Measurements from ENCODE around the gene CHMP4B.
A peak's percentile ranks its signal among the peaks of the same experiment; 100 is the strongest.

CHMP4B gene

DNA sequence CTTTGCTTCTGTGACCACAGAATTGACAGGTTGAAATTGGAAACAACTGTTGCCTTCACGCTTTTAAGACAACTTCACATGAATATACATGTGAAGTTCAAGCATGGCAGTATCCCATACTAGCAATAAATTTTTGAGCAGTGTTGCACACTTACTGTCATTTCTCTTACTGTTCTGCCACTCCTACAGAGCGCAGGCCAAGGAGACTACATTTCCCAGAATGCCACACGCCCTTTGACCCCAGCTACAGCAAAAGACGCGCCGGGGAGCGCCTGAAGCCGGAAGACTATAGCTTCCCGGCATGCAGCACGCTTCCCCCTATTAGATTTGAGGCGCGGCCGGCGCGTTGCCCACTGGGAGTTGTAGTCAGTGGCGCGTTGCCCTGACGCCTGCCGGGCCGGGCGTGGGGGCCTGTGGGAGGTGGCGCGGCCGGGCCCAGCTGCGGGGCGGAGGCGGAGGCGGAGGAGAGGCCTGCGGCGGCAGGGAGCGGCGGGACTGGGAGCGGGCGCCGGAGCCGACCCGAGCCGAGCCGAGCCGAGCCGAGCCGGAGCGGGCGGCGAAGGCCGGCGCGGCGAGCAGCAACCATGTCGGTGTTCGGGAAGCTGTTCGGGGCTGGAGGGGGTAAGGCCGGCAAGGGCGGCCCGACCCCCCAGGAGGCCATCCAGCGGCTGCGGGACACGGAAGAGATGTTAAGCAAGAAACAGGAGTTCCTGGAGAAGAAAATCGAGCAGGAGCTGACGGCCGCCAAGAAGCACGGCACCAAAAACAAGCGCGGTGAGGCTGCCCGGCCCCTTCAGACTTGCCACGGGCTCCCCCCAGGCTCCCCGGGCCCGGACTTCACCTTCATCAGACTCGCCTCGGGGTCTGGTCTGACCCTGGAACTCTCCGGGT is at the start of gene CHMP4B:
TSS of gene CHMP4B (plus strand) at position 464 of the 891 bp plus-strand sequence. CDS start at position 585, 121 bp downstream.
- FAIRE-seq = peak; percentile 89

DNA sequence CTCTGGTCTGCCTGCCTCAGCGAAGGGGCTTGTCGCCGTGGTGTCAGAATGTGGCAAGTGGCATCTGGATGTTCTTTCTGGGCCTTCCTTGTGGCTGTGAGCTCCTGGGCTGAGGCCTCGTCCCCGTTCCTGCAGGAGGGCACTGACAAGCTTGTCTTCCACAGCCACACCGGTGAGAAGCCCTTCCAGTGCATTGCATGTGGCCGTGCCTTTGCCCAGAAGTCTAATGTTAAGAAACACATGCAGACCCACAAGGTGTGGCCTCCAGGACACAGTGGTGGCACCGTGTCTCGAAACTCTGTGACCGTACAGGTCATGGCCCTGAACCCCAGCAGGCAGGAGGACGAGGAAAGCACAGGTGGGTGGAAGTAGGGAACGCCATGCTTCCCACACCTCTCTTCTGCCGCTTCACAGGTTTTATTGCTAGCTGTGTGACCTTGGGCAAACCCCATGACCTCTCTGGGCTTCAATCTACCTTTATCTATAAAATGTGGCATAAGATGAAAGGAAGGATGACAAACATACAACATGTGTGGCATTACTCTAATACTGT is 49.4 kb upstream of the CHMP4B start:
- no peak for FAIRE-seq

DNA sequence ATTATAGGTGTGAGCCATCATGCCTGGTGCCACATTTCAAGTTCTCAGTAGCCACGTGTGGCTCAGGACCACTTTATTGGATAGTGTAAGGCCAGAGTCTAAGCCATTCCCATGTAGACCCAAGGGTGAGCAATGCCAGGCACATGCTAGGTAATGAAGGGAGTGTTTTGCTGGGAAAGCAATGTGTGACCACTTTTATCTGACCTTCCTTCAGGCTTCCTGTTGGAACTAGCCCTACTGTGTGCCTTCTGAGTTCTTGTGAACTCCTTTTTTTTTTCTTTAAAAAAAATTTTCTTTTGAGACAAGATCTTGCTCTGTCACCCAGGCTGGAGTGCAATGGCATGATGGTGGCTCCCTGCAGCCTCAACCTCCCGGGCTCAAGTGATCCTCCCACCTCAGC is 46.0 kb upstream of the CHMP4B start:
- FAIRE-seq = no peak

DNA sequence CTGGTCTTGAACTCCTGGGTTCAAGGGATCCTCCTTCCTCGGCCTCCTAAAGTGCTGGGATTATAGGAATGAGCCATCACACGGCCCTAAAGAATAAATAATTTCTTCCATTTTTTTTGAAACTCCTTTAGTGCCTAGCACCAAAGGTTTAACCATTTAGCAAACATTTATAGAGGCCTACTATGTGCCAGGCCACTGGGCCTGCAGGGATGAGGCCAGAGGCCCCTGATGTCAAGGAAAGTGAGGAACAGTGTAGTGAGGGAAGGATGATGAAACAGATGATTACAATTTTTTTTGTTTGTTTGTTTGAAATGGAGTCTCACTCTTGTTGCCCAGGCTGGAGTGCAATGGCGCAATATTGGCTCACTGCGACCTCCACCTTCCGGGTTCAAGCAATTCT is 45.6 kb upstream of the CHMP4B start:
- no peak for FAIRE-seq

- FAIRE-seq = no peak
Measured at GRCh38 chr20:33766686-33767085, 44.5 kb upstream of the CHMP4B start.

GRCh38 chr20:33767777-33768138 is 43.4 kb upstream of the CHMP4B start:
- FAIRE-seq = no peak

GRCh38 chr20:33769043-33769442 is 42.1 kb upstream of the CHMP4B start:
- FAIRE-seq = no peak

DNA sequence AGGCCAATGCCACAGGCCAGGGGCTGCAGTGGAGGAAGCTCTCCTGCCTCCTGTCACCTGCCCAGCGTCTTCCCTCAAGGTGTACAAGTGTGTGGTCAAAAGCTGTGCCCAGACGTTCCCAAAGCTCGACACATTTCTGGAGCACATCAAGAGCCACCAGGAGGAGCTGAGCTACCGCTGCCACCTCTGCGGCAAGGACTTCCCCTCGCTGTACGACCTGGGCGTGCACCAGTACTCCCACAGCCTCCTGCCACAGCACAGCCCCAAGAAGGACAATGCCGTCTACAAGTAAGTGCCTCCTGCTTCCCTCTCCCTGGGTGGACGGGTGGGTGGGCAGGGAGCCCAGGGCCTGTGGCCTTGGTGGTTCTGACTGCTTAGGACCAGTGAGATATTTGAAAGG is 41.1 kb upstream of the CHMP4B start:
- FAIRE-seq = no peak

GRCh38 chr20:33771938-33772337 is 39.2 kb upstream of the CHMP4B start:
- no peak for FAIRE-seq

GRCh38 chr20:33772439-33772838 is 38.7 kb upstream of the CHMP4B start:
- no peak for FAIRE-seq

GRCh38 chr20:33773412-33774089 is 37.6 kb upstream of the CHMP4B start:
- no peak for FAIRE-seq

GRCh38 chr20:33777816-33778215 is 33.3 kb upstream of the CHMP4B start:
- FAIRE-seq = no peak

GRCh38 chr20:33781133-33781532 is 30.0 kb upstream of the CHMP4B start:
- no peak for FAIRE-seq

DNA sequence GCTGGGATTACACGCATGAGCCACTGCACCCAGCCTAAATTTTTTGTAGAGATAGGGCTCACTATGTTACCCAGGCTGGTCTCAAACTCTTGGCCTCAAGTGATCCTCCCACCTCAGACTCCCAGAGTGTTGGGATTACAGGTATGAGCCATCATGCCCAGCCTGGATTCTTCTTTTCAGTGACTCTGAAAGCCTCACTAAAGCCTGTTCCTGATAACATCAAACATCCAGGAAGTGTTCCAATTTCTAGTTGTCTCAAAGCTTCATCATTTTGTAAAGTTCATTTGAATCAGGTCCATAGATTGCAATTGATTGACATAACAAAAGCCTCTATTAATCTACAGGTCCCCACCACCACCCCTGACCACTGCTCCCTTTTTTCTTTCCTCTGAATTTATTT is 29.2 kb upstream of the CHMP4B start:
- FAIRE-seq = no peak

- FAIRE-seq = no peak
Measured at GRCh38 chr20:33783256-33783655, 27.9 kb upstream of the CHMP4B start.

- no peak for FAIRE-seq
Measured at GRCh38 chr20:33783818-33784217, 27.3 kb upstream of the CHMP4B start.

- no peak for FAIRE-seq
Measured at GRCh38 chr20:33784225-33784624, 26.9 kb upstream of the CHMP4B start.

- FAIRE-seq = no peak
Measured at GRCh38 chr20:33785503-33785902, 25.6 kb upstream of the CHMP4B start.

DNA sequence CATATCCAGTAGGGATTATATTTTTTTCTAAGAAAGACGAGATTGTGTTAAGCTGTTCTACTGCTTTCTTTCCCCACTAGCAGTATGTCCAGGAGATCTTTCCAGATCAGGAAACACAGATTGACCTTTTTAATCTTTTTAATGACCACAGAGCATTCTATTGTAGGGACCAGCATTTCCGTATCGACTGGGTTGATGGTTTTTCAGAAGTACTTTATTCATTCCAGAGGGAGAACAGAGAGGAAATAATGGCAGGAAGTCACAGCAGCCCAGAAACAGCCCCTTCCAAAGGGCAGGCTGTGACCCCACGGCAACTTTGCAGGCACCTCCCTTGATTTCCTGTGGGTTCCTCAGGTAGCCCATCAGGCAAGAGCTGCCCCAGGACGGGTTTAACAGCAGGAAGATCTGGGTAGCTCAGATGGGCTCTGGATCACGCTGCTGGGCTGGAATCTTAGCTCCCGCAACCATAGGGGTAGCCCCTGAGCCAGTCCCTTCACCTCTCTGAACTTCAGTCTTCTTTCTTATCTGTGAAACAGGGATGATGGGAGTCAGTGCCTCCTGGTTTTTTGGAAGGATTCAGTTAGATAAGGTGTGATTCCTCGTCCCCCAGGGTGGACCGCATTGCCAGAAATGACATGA is 23.8 kb upstream of the CHMP4B start:
- FAIRE-seq = no peak

GRCh38 chr20:33788351-33789049 is 22.6 kb upstream of the CHMP4B start:
- FAIRE-seq = no peak

DNA sequence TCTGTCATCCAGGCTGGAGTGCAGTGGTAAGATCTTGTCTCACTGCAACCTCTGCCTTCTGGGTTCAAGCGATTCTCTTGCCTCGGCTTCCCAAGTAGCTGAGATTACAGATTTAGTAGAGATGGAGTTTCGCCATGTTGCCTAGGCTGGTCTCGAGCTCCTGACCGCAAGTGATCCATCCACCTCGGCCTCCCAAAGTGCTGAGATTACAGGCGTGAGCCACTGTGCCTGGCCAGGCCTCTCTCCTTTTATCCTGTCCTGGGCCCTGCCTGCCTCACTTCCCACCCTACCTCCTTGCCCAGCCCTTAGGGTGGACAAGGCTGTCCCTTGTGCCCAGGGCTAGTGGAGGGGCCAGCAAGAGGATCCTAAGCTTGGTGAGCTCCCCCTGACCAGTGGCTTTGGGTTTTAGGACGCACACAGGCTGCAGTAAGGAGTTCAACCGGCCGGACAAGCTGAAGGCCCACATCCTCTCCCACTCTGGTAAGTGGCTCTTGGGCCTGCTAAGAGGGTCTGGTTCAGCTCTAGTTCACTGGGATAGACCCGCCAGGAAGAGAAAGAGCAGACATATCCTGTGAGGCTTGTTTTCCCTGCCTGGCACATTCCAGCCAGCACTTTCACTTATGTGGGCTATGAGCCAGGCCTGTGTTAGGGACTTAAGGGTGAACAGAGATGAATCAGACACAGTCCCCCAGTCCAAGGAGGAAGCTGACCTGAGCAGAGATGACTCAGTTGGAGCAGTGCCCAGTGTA is 21.9 kb upstream of the CHMP4B start:
- FAIRE-seq = no peak

GRCh38 chr20:33789858-33790182 is 21.3 kb upstream of the CHMP4B start:
- FAIRE-seq = no peak

Measured in endometrium (tissue), 2 donors.